ENCODE measurements around the gene INPP5A.

INPP5A gene

GRCh38 chr10:132708936-132709335 is 171.3 kb downstream of the INPP5A start:
- H3K27me3 Mint-ChIP-seq = no peaks in the 10 kb centered on the region
- no peaks in the 10 kb centered on the region for H3K4me1 Mint-ChIP-seq
- H3K36me3 Mint-ChIP-seq (ENCODE audit: low read depth) = peaks cover 22% of the 10 kb centered on the region
- no peak overlapping the region for H3K27ac Mint-ChIP-seq
- ATAC-seq (no peak), DNase-seq (no peak)
- H3K4me3 Mint-ChIP-seq = no peak overlapping the region
- peaks cover 11% of the 10 kb centered on the region for H3K9me3 Mint-ChIP-seq

- H3K9me3 Mint-ChIP-seq = peaks cover 11% of the 10 kb centered on the region
- H3K27me3 Mint-ChIP-seq = no peaks in the 10 kb centered on the region
- peaks cover 21% of the 10 kb centered on the region for H3K36me3 Mint-ChIP-seq (ENCODE audit: low read depth)
- ATAC-seq = no peak
- no peak overlapping the region for H3K27ac Mint-ChIP-seq
- no peak overlapping the region for H3K4me3 Mint-ChIP-seq
- no peak for DNase-seq
- H3K4me1 Mint-ChIP-seq = no peaks in the 10 kb centered on the region
Observed at GRCh38 chr10:132709471-132709951, 171.9 kb downstream of the INPP5A start.

GRCh38 chr10:132710036-132710686 is 172.6 kb downstream of the INPP5A start:
- H3K27ac Mint-ChIP-seq = no peak overlapping the region
- no peak overlapping the region for H3K4me3 Mint-ChIP-seq
- DNase-seq (no peak), ATAC-seq (no peak)
- H3K4me1 Mint-ChIP-seq = no peaks in the 10 kb centered on the region
- peaks cover 19% of the 10 kb centered on the region for H3K36me3 Mint-ChIP-seq (ENCODE audit: low read depth)
- peaks cover 11% of the 10 kb centered on the region for H3K9me3 Mint-ChIP-seq
- no peaks in the 10 kb centered on the region for H3K27me3 Mint-ChIP-seq

DNA sequence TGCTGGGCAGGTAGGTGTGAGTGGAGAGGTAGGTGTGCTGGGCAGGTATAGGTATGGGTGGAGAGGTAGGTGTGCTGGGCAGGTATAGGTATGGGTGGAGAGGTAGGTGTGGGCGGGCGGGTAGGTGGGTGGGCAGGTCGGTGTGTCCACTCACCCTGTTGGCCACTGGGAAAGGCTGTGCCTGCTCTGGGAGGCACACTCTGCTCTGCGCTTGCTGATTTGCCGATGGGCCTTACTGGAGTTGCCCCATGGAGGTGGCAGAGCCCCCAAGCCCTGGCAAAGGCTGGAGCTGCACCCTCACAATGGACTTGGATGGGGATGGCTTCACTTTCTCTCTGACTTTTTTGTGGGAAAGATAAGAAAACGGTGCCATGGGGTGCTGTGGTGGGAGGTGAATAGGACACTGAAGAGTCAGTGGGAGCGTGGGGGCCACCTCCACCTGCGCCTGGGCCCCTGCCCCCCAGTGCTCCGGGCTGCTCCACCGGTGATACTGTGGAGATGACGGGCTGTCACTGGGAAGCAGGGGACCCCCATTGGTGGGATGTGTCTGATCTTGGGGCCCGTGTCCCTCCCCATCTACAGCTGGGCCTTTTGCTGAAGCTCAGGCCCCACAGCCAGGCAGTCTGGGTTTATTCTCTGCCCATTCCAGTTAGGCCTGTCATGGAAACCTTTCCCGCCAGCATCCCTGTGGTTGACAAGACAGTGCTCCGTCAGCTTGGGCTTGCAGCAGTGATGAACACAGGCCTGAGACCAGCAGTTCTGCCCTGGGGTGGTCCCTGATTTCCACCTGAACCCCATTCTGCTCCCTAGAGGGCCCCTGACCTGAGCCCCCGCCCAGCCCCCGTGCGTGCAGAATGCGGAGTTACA is 173.4 kb downstream of the INPP5A start:
- DNase-seq = no peak
- Mint-ChIP-seq H3K9me3 (peaks cover 5% of the 10 kb centered on the region), H3K4me1 (no peaks in the 10 kb centered on the region), H3K36me3 (ENCODE audit: low read depth) (peaks cover 11% of the 10 kb centered on the region), H3K27ac (no peak overlapping the region), H3K4me3 (no peak overlapping the region), H3K27me3 (no peaks in the 10 kb centered on the region)
- no peak for ATAC-seq

DNA sequence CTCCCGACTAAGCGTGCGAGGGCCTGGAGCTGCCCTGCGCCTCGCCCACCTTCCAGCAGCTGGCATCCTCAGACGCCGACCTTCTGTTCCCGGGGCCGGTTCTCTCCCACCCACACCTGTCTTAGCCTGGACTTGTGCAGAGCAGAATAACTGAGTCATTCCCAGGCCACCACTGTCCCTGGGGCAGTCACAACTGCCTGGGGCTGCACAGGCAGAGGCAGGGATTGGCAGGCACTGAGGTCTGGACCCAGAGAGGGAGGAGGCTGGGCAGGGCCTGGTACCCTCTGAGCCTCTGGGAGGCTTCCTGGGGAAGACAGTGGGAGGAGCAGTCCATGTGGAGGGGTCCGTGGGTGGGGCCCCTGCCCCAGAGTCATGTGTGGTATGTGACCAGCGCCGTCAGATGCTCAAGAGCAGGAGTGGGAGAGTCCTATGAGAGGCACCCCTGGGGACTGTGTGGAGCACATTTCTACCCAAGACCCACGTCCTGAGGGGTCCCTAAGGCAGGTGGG is 174.1 kb downstream of the INPP5A start:
- DNase-seq (no peak), ATAC-seq (no peak)
- H3K9me3 Mint-ChIP-seq = no peaks in the 10 kb centered on the region
- H3K27ac Mint-ChIP-seq = no peak overlapping the region
- no peak overlapping the region for H3K4me3 Mint-ChIP-seq
- peaks cover 6% of the 10 kb centered on the region for H3K36me3 Mint-ChIP-seq (ENCODE audit: low read depth)
- no peaks in the 10 kb centered on the region for H3K4me1 Mint-ChIP-seq
- H3K27me3 Mint-ChIP-seq = no peaks in the 10 kb centered on the region

- H3K27me3 Mint-ChIP-seq = no peaks in the 10 kb centered on the region
- ATAC-seq = no peak
- H3K36me3 Mint-ChIP-seq (ENCODE audit: low read depth) = peaks cover 6% of the 10 kb centered on the region
- H3K27ac Mint-ChIP-seq = no peak overlapping the region
- no peaks in the 10 kb centered on the region for H3K4me1 Mint-ChIP-seq
- no peak for DNase-seq
- no peaks in the 10 kb centered on the region for H3K9me3 Mint-ChIP-seq
- no peak overlapping the region for H3K4me3 Mint-ChIP-seq
Observed at GRCh38 chr10:132712291-132712690, 174.7 kb downstream of the INPP5A start.

- no peaks in the 10 kb centered on the region for H3K27me3 Mint-ChIP-seq
- no peaks in the 10 kb centered on the region for H3K9me3 Mint-ChIP-seq
- no peak overlapping the region for H3K4me3 Mint-ChIP-seq
- DNase-seq = no peak
- ATAC-seq = no peak
- no peaks in the 10 kb centered on the region for H3K4me1 Mint-ChIP-seq
- no peak overlapping the region for H3K27ac Mint-ChIP-seq
- peaks cover 6% of the 10 kb centered on the region for H3K36me3 Mint-ChIP-seq (ENCODE audit: low read depth)
Observed at GRCh38 chr10:132712743-132713142, 175.2 kb downstream of the INPP5A start.

DNA sequence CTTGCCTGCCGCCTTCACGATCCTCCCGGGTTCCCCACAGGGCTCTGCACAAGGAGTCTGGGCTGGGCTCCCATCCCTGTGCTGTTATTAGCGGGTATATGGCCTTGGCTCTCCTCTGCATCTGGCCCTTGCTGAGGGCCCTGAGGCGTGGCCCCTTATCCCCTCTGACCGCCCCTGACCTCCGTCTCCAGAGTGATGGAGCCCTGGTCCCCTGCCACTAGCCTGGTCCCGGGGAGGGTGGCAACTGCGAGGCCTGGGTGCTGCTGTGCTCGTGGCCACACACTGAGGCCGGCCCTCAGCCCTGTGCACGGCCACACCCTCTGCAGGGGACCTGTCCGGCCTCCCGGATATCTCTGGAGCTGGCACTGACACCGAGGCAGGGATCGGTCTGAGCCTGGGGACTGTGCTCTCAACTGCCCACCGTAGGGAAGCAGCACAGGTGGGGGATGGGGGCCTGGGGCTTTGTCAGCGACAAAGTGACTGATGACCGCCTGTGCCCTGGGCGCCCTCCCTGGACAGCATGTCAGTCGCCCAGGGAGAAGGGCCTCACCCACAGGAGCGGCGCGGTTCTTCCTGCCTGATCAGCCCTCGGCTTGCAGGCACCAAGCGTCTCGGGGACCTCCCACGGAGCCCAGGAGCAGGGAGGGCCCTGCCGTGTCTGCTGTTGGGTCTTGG is 176.0 kb downstream of the INPP5A start:
- Mint-ChIP-seq H3K27ac (no peak overlapping the region), H3K27me3 (no peaks in the 10 kb centered on the region), H3K4me1 (no peaks in the 10 kb centered on the region), H3K9me3 (no peaks in the 10 kb centered on the region), H3K36me3 (ENCODE audit: low read depth) (peaks cover 6% of the 10 kb centered on the region), H3K4me3 (no peak overlapping the region)
- no peak for ATAC-seq
- DNase-seq = no peak

DNA sequence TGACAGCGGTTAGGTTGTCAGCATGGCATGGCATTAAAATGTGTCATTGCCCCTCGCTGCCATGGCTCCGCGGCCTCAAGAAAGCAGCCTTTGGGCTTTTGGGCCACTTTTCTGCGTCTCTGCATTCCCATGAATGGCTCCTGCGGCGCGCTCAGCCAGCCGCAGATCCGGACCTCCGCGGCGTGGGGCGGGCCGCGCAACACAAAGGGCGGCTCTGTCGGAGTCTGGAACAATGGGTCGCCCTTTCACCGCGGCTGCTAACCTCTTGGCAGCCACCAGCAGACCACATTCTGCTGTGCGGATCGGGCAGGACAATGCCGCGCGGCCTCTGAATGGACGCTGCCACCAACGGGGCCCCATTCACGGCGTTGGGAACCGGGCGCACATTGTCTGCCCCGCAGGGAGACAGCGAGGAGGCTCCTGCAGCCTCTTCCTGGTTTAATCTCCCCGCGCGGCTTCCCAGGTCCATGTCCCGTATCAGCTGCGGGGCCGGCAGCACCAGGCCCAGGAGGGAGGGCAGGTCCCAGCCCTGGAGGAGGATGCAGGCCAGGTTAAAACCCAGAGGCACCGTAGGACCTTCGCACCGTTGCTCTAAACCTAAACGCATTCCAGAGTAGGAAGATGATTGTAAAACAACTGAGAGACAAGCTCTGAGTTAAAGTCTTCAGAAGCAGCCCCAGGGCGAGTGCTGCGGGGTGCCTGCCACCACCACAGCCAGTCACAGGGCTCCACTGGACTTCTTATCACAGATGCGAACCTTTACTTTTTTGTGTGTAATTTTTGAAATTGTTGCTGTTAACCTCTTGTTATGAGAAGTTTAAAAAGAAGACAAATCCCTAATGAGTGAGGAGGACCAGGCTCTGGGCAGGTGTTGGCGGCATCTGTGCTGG is 176.8 kb downstream of the INPP5A start:
- Mint-ChIP-seq H3K4me1 (no peaks in the 10 kb centered on the region), H3K36me3 (ENCODE audit: low read depth) (peaks cover 6% of the 10 kb centered on the region), H3K4me3 (no peak overlapping the region), H3K9me3 (no peaks in the 10 kb centered on the region), H3K27me3 (no peaks in the 10 kb centered on the region), H3K27ac (no peak overlapping the region)
- ATAC-seq = no peak
- no peak for DNase-seq

DNA sequence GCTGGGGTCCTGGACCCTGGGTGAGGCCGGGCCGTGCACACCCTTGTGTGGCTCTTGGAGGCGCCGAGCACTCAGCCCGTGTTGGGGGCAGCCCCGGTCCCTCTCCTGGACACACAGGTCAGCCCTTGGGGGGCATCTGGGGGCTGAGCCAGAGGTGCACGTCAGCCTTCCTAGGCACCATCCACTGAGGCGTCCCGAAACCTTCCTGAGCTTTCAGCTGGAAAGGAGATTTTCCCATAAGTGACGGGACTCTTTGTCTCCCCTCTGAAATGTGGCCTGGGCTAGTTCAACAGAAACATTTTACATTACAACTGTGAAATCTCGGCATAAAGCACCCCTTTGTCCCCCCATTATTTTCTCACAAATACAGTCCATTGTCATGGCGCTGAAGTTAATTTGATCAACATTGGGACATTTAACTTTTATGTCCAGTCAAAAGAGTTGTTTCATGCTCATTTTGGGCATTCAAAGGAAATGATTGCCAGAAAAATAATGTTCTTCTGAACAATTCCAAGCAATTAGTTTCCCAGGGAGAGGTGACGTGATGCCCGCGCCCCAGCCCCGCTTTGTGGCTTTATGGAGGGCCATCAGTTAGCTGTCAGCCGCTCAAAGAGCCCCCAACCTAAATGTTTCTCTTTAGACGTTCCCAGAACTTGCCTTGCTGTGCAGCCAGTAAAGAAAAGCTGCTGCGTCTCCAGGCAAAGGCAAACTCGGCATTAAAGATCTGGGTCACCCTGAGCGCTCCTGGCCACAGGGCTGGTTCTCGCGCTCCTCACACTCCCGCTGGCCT is 177.6 kb downstream of the INPP5A start:
- no peaks in the 10 kb centered on the region for H3K9me3 Mint-ChIP-seq
- H3K4me1 Mint-ChIP-seq = no peaks in the 10 kb centered on the region
- no peak overlapping the region for H3K27ac Mint-ChIP-seq
- no peak for ATAC-seq
- H3K36me3 Mint-ChIP-seq (ENCODE audit: low read depth) = peaks cover 6% of the 10 kb centered on the region
- DNase-seq = no peak
- H3K4me3 Mint-ChIP-seq = no peak overlapping the region
- H3K27me3 Mint-ChIP-seq = no peaks in the 10 kb centered on the region

- Mint-ChIP-seq H3K4me1 (no peaks in the 10 kb centered on the region), H3K4me3 (no peak overlapping the region), H3K36me3 (ENCODE audit: low read depth) (peaks cover 4% of the 10 kb centered on the region), H3K27me3 (no peaks in the 10 kb centered on the region), H3K9me3 (no peaks in the 10 kb centered on the region), H3K27ac (no peak overlapping the region)
- DNase-seq (no peak), ATAC-seq (no peak)
Observed at GRCh38 chr10:132715776-132716680, 178.4 kb downstream of the INPP5A start.

- DNase-seq = no peak
- Mint-ChIP-seq H3K27ac (no peak overlapping the region), H3K36me3 (ENCODE audit: low read depth) (peaks cover 4% of the 10 kb centered on the region), H3K4me1 (no peaks in the 10 kb centered on the region), H3K9me3 (no peaks in the 10 kb centered on the region), H3K27me3 (no peaks in the 10 kb centered on the region), H3K4me3 (no peak overlapping the region)
- no peak for ATAC-seq
Observed at GRCh38 chr10:132716691-132717490, 179.3 kb downstream of the INPP5A start.
